HG03039 (cell line): Measurements from ENCODE around the gene PXDN.

Experiments used
- ATAC-seq: cut with Tn5 transposase; IDR thresholded peaks from one replicate; pipeline ENCODE4 v1.9.1; 2021; ENCODE audit warnings: mild to moderate bottlenecking, moderate library complexity; ENCODE audit not compliant: unreplicated experiment

PXDN gene

DNA sequence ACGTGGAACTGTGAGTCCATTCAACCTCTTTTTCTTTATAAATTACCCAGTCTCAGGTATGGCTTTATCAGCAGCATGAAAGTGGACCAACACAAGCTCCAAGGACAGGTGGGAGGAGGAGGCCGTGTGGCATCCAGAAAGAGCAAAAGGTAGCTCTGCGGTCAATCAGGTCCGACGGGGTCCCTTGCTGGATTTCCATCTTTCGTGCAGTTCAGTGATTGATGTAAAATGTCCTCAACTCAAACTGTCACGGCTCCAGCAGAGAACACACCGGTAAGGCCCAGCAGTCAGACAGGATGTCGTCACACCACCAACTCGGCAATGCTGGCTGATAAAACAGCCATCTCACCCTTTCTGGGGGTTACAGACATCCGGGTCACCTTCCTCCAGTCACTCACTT is 123.3 kb downstream of the PXDN start:
- no peak for ATAC-seq

DNA sequence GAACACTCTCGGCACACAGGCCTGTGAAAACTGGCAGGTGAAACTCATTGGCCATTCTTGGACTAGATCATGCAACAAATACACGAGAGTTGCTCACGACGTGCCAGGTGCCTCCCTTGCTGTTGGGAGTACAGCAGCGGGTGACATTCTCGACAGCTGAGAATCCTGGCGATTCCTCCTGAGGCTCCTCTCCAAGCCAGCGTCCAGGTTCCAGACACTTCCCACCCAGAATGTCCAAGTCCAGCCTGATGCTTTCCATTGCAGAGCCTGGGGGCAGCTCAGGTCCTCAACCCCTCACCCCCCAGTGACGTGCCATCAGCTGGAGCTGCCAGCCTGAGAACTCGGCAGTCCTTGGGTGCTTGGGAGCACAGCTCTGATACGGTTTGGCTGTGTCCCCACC is 124.2 kb downstream of the PXDN start:
- no peak for ATAC-seq

DNA sequence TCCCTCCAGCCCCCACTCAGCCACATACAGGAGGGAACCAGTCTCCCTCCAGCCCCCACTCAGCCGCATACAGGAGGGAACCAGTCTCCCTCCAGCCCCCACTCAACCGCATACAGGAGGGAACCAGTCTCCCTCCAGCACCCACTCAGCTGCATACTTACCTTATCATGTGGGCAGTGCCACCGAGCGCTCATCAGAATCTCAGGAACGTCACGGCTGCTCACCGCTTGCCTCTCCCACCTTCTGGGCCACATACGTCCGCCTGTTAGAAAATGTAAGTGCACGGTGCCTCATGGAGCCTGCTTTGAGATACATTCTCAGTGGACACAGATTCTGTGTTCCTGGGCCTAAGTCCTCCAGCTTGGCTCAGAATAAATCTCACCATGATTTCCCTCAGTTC is 124.8 kb downstream of the PXDN start:
- no peak for ATAC-seq

DNA sequence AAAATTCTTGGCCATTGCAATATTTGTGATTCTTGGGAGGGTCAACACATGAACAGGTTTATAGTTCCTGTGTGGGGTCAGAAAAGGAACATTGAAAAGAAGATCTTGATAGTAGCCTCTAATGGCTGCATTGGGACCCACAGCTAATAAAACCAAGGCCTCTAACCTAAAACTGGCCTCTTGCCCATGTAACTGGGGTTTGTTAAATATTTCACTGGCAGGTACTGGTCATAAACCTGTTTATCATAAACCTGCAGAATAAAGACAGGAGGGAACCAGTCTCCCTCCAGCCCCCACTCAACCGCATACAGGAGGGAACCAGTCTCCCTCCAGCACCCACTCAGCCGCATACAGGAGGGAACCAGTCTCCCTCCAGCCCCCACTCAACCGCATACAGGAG is 125.3 kb downstream of the PXDN start:
- no peak for ATAC-seq

DNA sequence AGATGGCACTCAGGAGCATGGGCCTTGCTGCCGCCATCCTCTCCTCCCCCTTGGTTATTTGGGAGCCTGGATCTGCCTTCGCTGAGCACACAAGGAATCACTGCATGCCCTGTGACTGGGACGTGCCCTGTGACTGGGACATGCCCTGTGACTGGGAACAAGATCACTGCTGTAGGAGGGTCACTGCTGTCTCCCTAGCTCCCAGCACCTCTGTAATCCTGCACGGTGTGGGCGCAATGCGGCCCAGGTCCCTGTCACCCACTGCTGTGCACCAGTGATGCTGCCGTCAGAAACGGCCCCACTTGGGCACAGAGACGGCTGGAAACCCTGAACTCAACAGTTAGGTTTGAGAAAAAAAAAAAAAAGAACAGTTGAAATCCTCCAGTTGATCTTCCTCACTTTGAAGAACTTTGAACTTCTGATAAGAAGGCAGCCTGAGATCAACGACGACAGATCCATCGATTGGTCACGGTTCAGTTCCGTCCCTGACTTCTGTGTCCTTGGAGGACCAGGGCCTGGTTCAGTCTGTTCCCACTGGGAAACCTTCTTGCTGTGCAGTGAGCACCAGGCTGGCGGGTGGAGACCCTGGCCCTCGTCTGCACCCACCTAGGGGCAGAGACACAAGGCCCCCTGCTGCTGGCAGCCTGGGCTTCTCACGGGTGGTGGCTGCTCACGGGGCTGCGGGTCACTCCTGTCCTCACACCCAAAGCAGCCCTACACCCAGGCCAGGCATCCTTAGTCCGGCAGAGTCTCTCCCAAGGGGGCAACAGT is 125.9 kb downstream of the PXDN start:
- ATAC-seq, result no peak

DNA sequence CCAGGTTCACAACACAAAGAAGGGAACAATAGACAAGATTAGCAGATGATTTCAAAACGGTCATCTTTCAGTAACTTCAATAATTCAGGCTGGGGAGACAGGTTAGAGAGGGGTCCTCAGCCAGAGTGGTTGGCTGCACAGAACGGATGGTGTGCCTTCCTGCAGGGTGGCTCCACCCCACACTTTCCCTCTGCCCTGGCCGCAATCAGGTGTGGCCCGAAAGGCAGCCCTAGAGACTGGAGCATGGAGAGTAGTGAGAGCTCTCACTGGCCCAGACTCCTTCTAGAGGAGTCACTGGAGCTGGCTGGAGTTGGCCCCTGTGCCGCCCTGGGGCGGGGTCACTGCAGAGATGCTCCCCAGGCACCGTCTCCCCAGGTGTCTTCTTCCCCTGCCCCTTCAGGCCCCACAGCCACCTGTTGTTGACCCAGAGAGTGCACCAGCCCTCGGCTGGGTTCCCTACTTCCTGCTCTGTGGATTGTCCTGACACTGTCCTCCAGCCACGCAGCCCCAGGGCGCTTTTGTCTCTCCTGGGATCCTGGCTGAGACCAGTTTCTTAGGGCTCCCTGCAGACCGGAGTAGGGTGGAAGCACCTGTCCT is 126.8 kb downstream of the PXDN start:
- ATAC-seq, result no peak

DNA sequence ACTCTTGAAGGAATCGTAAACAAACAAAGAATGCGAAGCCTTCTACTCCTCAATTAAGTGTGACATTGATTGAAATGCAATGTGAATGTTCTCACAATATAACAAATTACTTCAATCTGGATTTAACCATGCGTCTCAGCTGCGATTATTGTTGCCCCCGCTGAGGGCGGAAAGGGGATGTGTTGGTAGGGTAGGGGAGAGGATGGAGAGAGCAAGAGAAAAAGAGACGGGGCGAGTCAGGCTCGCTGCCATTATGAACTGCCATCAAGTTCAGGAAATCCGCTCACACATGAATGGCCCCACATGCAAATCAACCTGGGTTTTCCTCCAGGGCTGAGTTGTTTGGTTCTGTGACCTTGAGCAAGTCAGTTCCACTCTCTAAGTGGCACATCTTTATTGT is 129.8 kb downstream of the PXDN start:
- no peak for ATAC-seq

DNA sequence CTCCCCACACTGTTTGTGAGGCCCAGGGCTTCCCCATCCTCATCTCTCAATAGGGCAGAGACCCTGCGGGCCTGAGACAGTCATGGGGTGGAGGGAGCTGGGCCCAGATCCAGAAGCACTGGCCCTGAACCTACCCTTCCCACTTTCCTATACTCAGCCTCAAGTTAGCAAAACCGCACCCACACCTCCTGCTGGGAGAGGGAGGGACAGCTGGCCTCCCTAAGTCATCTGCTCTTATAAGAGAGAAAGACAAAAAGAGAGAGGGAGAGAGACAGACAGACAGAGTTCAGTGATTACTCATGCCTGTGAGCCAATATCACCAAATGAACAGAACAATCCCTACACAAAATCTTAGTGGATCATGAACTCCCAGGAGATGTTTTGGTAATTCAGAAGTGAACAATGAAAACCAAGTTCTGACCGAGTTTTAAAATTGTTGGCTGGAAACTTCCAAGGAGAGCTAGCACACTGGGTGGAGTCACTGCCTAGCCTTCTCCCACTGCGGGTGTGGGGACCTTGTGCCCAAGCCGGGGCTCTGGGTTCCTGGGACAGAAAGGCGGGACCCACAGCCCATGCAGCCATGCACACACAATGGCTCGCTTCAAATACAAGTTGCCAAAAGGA is 130.5 kb downstream of the PXDN start:
- ATAC-seq, result no peak

DNA sequence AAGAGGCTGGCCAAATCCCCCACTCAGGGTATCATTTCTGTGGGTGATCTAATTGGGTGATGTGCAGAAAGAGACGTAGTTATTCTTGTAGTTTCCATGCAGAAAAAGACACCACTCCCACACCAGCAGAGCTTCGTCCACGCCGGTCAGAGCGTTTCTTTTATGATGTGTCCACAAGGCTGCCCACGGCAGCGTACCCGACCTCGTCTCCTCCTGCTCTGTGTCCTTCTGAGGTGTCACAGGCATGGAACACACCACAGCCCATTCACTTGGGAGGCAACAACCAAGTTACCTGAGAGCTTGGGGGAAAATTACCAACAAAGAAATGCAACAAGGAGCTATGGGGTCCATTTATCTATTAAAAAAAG is 131.3 kb downstream of the PXDN start:
- ATAC-seq, result no peak

DNA sequence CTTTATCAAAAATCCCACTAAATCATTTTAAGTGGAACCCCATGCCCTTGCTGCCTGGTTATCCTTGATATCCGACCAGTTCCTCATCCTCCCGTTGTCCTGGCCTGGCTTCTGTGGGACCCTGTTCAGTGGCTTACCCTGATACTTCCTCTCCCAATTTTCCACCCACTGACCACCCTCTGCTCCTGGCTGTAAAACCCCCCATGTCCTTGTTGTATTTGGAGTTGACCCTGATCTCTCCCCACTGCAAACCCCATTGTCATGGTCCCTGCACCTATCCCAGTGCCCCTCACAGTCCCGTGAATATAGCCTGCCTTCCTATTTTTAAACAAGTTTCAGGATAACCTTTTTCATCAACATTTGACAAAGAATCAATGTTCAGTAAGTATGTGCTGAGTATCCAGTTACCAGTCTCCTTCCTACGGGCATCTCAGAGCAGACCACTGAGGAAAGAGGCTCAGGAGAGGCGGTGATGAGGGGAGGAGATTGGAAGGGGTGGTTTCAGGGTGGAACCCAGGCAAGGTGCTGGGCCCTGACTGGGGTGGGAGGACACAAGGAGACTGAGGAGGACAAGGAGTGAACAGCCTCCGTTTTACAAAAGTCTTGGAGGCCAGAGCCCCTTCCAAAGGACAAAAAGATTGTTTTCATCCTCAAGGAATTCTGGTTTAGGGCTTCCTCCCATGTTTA is 131.8 kb downstream of the PXDN start:
- ATAC-seq, result no peak

DNA sequence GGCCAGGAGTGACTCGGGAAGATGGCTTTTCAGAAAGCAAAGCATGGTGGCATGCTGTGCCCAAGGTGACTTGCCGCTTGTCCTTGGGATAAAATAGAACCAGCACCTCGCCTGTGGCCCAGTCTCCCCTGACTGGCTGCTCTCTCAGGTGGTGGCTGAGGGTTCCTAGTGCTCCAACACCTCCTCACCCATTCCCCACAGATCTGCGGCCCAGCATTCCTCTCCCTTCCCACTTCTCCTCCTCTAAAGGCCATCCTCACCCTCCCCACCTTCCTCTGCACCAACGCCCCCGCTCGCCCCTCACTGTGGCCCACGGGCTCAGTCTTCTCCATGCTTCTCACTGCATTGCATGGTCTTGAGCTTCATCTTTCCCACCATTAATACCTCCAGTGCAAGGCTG is 132.4 kb downstream of the PXDN start:
- ATAC-seq, result no peak

DNA sequence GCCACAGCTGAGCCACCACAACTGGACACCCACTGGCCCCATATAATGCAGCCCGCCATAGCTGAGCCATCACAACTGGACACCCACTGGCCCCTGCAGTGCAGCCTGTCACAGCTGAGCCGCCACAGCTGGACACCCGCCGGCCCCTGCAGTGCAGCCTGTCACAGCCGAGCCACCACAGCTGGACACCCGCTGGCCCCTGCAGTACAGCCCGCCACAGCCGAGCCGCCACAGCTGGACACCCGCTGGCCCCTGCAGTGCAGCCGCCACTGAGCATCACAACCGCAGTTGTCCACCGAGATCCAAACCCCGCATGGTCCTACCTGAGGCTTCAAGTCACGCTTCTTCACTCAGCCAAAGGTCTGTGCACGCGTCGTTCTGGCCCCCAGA is 134.2 kb downstream of the PXDN start:
- no peak for ATAC-seq

DNA sequence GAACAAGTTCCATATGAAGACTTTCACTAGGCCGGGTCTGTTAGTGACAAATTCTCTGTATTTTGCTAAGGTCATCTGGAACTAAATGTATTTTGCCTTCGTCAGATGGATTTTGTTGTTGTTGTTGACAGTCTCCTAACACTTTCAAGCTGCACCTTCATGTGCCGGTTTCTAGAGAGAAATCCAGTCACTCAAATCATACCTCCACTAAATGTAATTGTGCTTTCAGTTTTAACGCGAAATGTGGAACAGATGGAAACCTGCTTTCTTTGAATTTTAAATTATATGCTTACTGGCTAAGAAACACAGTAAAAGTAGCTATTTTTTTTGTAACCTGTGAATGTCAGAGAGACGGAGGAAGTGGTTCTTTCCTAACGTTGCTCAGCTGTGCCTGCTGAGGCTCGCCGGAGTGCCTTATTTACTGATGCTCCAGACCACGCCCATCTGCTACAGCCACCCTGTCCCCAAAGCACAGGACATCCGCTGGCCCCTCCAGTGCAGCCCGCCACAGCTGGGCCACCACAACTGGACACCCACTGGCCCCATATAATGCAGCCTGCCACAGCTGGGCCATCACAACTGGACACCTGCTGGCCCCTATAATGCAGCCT is 134.7 kb downstream of the PXDN start:
- no peak for ATAC-seq

DNA sequence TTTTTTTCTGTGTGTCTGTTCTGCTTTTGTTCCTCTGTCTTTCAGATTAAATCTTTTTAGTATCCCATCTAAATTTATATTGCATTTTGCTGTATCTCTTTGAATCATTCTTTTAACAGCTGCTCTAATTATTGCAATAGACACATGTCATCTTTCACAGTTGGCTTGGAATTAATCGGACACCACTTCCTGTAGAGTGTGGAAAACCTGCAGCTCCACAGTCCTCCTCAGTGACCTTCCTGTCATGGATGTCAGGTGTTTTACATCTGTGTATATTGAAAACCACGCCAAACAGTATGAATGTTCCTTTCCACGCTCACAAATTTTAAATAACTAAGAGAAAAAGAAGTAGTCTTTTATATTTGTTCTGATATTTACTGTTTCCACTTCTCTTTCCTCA is 135.3 kb downstream of the PXDN start:
- ATAC-seq, result no peak

DNA sequence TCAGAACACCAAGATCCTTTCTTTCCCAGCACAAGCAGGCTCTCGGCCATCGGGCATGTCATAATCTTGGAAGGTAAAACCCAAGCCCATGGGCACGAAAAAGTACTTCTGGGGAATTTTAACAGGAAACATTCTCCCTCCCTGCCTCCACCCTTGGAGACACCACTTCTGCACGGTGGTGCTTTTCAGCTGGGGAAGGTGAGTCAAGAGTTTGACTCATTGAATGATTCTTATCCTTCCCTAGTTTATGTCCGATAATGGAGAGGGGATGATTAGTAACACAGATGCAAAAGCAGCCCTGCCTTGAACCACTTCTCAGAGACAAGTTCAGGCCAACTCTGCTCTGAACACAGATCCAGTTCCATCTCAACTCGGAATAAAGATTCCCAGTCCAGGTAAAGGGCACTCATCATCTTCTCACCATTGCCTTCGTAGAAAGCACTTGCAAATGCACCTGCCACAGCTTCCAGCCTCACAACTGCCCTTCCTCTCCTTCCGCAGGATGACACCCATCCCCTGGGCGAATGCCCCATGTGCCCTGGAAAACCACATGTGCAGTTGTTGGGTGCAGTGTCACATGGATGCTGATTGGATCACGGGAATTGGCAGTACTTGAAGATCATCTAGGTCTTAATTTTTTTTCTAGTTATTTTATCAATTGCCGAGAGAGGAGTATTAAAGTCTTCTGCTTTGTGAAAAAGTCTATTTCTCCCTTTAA is 136.2 kb downstream of the PXDN start:
- ATAC-seq, result no peak

DNA sequence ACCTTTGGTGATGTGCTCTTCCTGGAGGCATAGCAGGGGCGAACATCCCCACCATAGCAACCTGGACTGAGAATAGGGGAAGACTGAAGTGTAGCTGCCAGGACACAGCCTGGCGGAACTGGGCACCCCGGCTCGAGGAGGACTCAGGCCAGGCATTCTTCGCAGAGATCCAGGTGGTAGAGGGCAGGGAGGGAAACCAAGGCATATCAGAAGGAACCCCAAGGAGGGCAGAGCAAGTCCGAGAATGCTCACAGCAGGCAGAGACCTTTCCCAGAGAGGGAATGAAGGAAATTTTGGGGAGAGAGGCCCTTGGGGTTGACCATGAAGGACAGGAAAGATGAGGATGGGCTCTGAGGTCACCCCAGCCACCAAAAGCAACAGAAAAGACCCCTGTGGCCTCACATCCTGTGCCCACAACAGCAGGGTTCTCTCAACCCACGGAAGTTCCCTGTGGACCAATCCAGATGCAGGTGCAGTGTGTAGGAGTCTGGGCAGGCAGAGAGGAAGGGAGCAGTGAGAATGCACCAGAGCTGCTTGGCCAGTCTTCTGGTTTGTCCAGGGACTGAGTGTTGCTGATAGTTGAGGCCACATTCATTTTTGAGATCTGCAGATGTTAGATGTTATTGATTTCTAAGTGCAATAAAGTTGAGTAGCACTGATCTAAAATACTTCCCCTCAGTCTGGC is 136.9 kb downstream of the PXDN start:
- ATAC-seq, result no peak

DNA sequence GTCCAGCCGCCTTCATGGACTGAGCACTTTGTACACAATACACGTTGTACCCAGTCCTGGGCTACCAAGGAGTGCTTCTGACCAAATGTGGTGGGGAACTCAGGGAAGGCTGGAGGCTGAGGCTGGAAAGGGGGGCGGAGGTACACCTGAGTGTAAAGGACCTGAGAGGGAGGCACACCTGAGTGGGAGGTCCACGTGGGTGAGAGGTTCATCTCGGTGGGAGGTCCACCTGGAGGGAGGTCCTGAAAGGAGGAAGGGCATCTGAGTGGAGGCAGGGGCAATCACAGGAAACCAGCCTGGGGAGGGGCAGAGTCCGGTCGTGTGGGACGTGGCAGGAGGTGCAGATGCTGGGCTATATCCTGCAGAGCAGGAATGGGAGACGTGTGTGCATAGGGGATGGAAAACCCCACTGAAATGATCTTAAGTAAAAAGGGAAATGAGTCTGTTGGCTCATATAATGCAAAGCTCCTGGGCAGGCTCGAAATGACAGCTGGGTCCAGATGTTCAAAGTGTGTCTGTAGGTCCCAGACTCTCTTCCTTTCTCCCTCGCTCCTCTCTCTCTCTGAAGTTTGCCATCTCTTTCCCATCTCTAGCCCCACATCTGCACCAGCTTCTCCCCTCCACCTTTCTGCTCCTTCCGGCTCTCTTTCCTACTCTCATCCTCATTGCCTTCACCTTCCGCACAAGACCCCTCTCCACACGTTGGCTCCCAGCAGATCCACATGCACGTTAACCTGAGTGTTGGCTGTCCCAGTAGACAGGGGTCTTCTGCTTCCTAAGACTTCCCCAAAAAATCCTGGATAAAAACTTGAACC is 137.7 kb downstream of the PXDN start:
- no peak for ATAC-seq

DNA sequence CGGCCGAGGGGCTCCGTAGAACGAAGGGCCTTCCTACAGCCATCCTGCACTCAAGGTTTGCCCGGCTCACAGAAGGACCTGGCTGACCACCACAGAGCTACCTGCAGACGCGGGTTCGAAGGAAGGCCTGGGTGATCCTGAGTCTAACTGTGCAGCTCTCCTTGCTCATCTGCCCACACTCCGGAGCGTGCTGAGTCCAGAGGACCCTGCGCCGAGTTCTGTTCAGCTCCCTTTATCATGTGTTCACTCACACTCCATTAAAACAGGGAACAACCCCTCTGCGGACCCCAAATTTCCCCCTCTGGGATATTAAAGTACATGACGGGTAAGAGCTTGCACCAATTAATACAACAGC is 138.3 kb downstream of the PXDN start:
- ATAC-seq, result no peak
